Neural progenitor cell (in vitro differentiated cells): Measurements from ENCODE around the gene DCLRE1C.
"Not testable (repeated sequence)": the region's sequence is repeated elsewhere in the genome, so short reads cannot be mapped to it uniquely, and the experiment has no call there.

Experiments
- CTCF ChIP-seq: fragments of 200-600 bp; sonication (generic); IDR thresholded peaks from 2 replicates; pipeline ENCODE4 v1.5.1; 2017; ENCODE audit warnings: antibody characterized with exemption, mild to moderate bottlenecking
- EZH2 ChIP-seq: fragments of 200-600 bp; sonication (generic); IDR thresholded peaks from 2 replicates; pipeline ENCODE4 v1.6.1; 2017; ENCODE audit warnings: antibody characterized with exemption, mild to moderate bottlenecking, moderate library complexity

GRCh38 chr10:14993500-14994455, 39.9 kb upstream of the DCLRE1C start:
- not testable (repeated sequence) for TF ChIP-seq CTCF, EZH2
